Cardiac muscle cell (in vitro differentiated cells and primary cell): Measurements from ENCODE around the gene RBP3. TPM values are rescaled to one million over a fixed set of nuclear protein-coding genes. Genes with fewer than 3 reads are reported as not detected.

Source experiments
- DNase-seq, 2 donors: peaks; one replicate each; pipeline versions ENCODE4 v3.0.0 to v3.0.0-alpha.2; 2010 to 2017; ENCODE audit warnings: low read depth in 1 of 2, low spot score in 1 of 2
- H3K27ac ChIP-seq: fragments of 200-600 bp; sonication (generic); 2 replicates; pipeline ENCODE4 v1.5.1; 2016
- H3K27me3 ChIP-seq: fragments of 200-600 bp; sonication (generic); 2 replicates; pipeline ENCODE4 v1.6.0; 2016; ENCODE audit warnings: control low read depth
- H3K36me3 ChIP-seq: fragments of 200-600 bp; sonication (generic); 2 replicates; pipeline ENCODE4 v1.5.1; 2016; ENCODE audit warnings: control low read depth
- H3K4me1 ChIP-seq: fragments of 200-600 bp; sonication (generic); 2 replicates; pipeline ENCODE4 v1.8.1; 2017; ENCODE audit warnings: low read depth, mild to moderate bottlenecking, mixed run types
- H3K4me3 ChIP-seq: fragments of 200-600 bp; sonication (generic); 2 replicates; pipeline ENCODE4 v1.5.1; 2016; ENCODE audit warnings: mild to moderate bottlenecking
- H3K9me3 ChIP-seq: fragments of 200-600 bp; sonication (generic); 2 replicates; pipeline ENCODE4 v1.5.1; 2017; ENCODE audit warnings: low read depth, mild to moderate bottlenecking, control low read depth
- CTCF ChIP-seq: IDR thresholded peaks from 2 replicates; pipeline ENCODE4 v1.5.1; 2012; ENCODE audit warnings: low read depth, mild to moderate bottlenecking, low read length
- polyA plus RNA-seq: library from polyadenylated mRNA; unstranded; fragments of >200 nt; fragmentation: Nextera tagmentation; extraction: Ambion mirVana; gene quantifications from 2 replicates; pipeline ENCODE4 v1.2.1, GENCODE V29; 2016
- total RNA-seq: library from RNA; depleted of rRNA; stranded (reverse); fragments of >200 nt; gene quantifications from 2 replicates; pipeline ENCODE4 v1.2.3, GENCODE V29; 2016

The RBP3 gene
- total and polyA plus RNA-seq, 2 experiments from 2014 or later, result not detected

GRCh38 chr10:47389619-47390018, 41.5 kb downstream of the RBP3 start:
- no peak for DNase-seq
- no peaks in the 10 kb centered on the region for H3K9me3 ChIP-seq
- H3K36me3 ChIP-seq, result no peaks in the 10 kb centered on the region
- H3K27ac ChIP-seq, result no peak overlapping the region
- peaks cover 3% of the 10 kb centered on the region for H3K4me1 ChIP-seq
- TF ChIP-seq CTCF, result no peak
- no peak overlapping the region for H3K4me3 ChIP-seq
- peaks cover 5% of the 10 kb centered on the region for H3K27me3 ChIP-seq

GRCh38 chr10:47396311-47396717, 48.2 kb downstream of the RBP3 start:
- Histone ChIP-seq H3K4me3 (no peak overlapping the region), H3K27ac (no peak overlapping the region), H3K36me3 (no peaks in the 10 kb centered on the region), H3K27me3 (peaks cover 5% of the 10 kb centered on the region), H3K9me3 (no peaks in the 10 kb centered on the region), H3K4me1 (no peaks in the 10 kb centered on the region)
- DNase-seq, result no peak
- TF ChIP-seq CTCF, result no peak

GRCh38 chr10:47397256-47397655, 49.1 kb downstream of the RBP3 start:
- no peaks in the 10 kb centered on the region for H3K9me3 ChIP-seq
- H3K4me1 ChIP-seq, result no peaks in the 10 kb centered on the region
- H3K36me3 ChIP-seq, result no peaks in the 10 kb centered on the region
- no peak for TF ChIP-seq CTCF
- no peak overlapping the region for H3K27ac ChIP-seq
- peaks cover 5% of the 10 kb centered on the region for H3K27me3 ChIP-seq
- DNase-seq, result no peak
- H3K4me3 ChIP-seq, result no peak overlapping the region

- Histone ChIP-seq H3K4me3 (no peak overlapping the region), H3K27me3 (no peaks in the 10 kb centered on the region), H3K27ac (no peak overlapping the region), H3K9me3 (no peaks in the 10 kb centered on the region), H3K36me3 (no peaks in the 10 kb centered on the region), H3K4me1 (peaks cover 8% of the 10 kb centered on the region)
- no peak for TF ChIP-seq CTCF
- DNase-seq, result no peak
Measured at GRCh38 chr10:47400251-47400650, 52.1 kb downstream of the RBP3 start.

GRCh38 chr10:47400786-47401185, 52.6 kb downstream of the RBP3 start:
- TF ChIP-seq CTCF, result no peak
- H3K4me1 ChIP-seq, result peaks cover 8% of the 10 kb centered on the region
- H3K36me3 ChIP-seq, result no peaks in the 10 kb centered on the region

GRCh38 chr10:47401210-47401609, 53.0 kb downstream of the RBP3 start:
- Histone ChIP-seq H3K9me3 (no peaks in the 10 kb centered on the region), H3K27ac (no peak overlapping the region), H3K36me3 (no peaks in the 10 kb centered on the region), H3K27me3 (no peaks in the 10 kb centered on the region), H3K4me3 (no peak overlapping the region), H3K4me1 (peaks cover 8% of the 10 kb centered on the region)
- no peak for DNase-seq
- no peak for TF ChIP-seq CTCF

More at GRCh38 chr10:47400786-47401185, 52.6 kb downstream of the RBP3 start:
- no peak overlapping the region for H3K27ac ChIP-seq
- DNase-seq, result no peak
- no peaks in the 10 kb centered on the region for H3K27me3 ChIP-seq
- no peak overlapping the region for H3K4me3 ChIP-seq
- H3K9me3 ChIP-seq, result no peaks in the 10 kb centered on the region
